H1 (cell line): ENCODE data around the gene JUN. TPM values are rescaled to one million over a fixed set of nuclear protein-coding genes. Genes with fewer than 3 reads are reported as not detected.

ENCODE experiments used
- CHD7 ChIP-seq: fragments of 300-600 bp; sonication (generic); IDR thresholded peaks from 2 replicates; pipeline ENCODE4 v1.7.1; 2012; ENCODE audit warnings: low read length, moderate library complexity, mild to moderate bottlenecking, inconsistent platforms; ENCODE audit not compliant: insufficient replicate concordance
- FOSL1 ChIP-seq: IDR thresholded peaks from 2 replicates; pipeline ENCODE4 v1.6.1; 2011; ENCODE audit warnings: mild to moderate bottlenecking, low read depth, low read length, moderate library complexity; ENCODE audit not compliant: insufficient read depth
- JUND ChIP-seq: IDR thresholded peaks from 2 replicates; pipeline ENCODE4 v1.6.1; 2011; ENCODE audit warnings: mild to moderate bottlenecking, improper control_type of control experiment, low read length
- RBBP5 ChIP-seq: IDR thresholded peaks from 2 replicates; pipeline ENCODE4 v1.7.1; 2012; ENCODE audit warnings: low read depth, mild to moderate bottlenecking, inconsistent platforms, low read length, moderate library complexity, borderline replicate concordance
- SIRT6 ChIP-seq: IDR thresholded peaks from one replicate; pipeline ENCODE4 v1.7.1; 2012; ENCODE audit warnings: low read length, inconsistent platforms
- SP1 ChIP-seq: IDR thresholded peaks from 2 replicates; pipeline ENCODE4 v1.6.1; 2011; ENCODE audit warnings: low read depth, low read length
- TBP ChIP-seq: IDR thresholded peaks from 2 replicates; pipeline ENCODE4 v1.6.1; 2011; ENCODE audit warnings: low read depth, low read length, improper control_type of control experiment
- USF2 ChIP-seq: IDR thresholded peaks from 2 replicates; pipeline ENCODE4 v1.6.1; 2011; ENCODE audit warnings: low read length, improper control_type of control experiment
- polyA plus RNA-seq, 7 experiments: library from polyadenylated mRNA; depleted of rRNA in 3 of 7; stranded (reverse) in 5 of 7; unstranded in 2 of 7; fragments of >200 nt in 5 of 7; fragments of 200-250 nt in 2 of 7; gene quantifications; 1 replicate in 5 of 7; 2 replicates in 1 of 7; 4 replicates in 1 of 7; pipeline versions ENCODE4 v1.2.1 to v1.2.3, GENCODE V29; 2011 to 2013; ENCODE audit warnings: missing spikeins in 2 of 7, mixed read lengths in 2 of 7
- total RNA-seq: library from RNA; stranded (reverse); fragmentation: NEBNext Ultra II Directional; extraction: Animal tissue kit (Norgen Biotek cat#: 25700); gene quantifications from 2 replicates; pipeline ENCODE4 v1.2.1, GENCODE V29; 2021

JUN gene
- total and polyA plus RNA-seq, 2 of the 8 experiments (the other 6 are each of a cell fraction or from before 2014, with no cell fraction given): 4.4 to 10.9 TPM

GRCh38 chr1:58754683-58755467 is 29.0 kb downstream of the JUN start (continued):
- TF ChIP-seq CHD7 (no peak), FOSL1 (no peak), SIRT6 (no peak), USF2 (no peak), SP1 (no peak), JUND (no peak), RBBP5 (no peak), TBP (no peak)
- TF ChIP-seq, all 59 proteins: peak for 0
